Upper lobe of left lung (tissue), 4 donors: Measurements from ENCODE around the gene FBLN5.

Experiments used
- CTCF ChIP-seq, 6 experiments: fragments of 450-650 bp in 4 of 6; fragments of 200-600 bp in 2 of 6; sonication (generic) in 2 of 6; IDR thresholded peaks; one replicate each; pipeline ENCODE4 v1.5.1; 2016 to 2019; ENCODE audit warnings: antibody characterized with exemption in 6 of 6
- EP300 ChIP-seq, 4 donors: sonication (generic); formaldehyde crosslinking; IDR thresholded peaks; one replicate each; pipeline ENCODE4 v1.5.1; 2017; ENCODE audit warnings: antibody characterized with exemption in 4 of 4, control low read depth in 2 of 4
- POLR2A ChIP-seq, 4 donors: fragments of 450-650 bp; IDR thresholded peaks; one replicate each; pipeline ENCODE4 v1.5.1; 2016 to 2017; ENCODE audit warnings: antibody characterized with exemption in 4 of 4, mild to moderate bottlenecking in 2 of 4

- TF ChIP-seq POLR2A (IDR thresholded peaks at IDR 0.05) = no peak
- no peak for TF ChIP-seq EP300 (IDR thresholded peaks at IDR 0.05)
- TF ChIP-seq CTCF (IDR thresholded peaks at IDR 0.05) = no peak
These were observed 38.2 kb upstream of the FBLN5 start for GRCh38 chr14:91985521-91986255.
